H9 (cell line): Measurements from ENCODE around the gene UQCRC2. TPM values are rescaled to one million over a fixed set of nuclear protein-coding genes. Genes with fewer than 3 reads are reported as not detected.

Experiments used
- DNase-seq: peaks from one replicate; pipeline ENCODE4 v3.0.0-alpha.2; 2017
- H2AFZ ChIP-seq: one replicate; pipeline ENCODE4 v1.6.1; 2013; ENCODE audit warnings: mild to moderate bottlenecking, low read length, control low read depth, moderate library complexity
- H2AK5ac ChIP-seq: 2 replicates; pipeline ENCODE4 v1.6.1; 2013; ENCODE audit warnings: low read length, control low read depth, mixed read lengths; ENCODE audit not compliant: insufficient read length
- H2BK120ac ChIP-seq: one replicate; pipeline ENCODE4 v1.6.1; 2013; ENCODE audit warnings: low read depth, mild to moderate bottlenecking, low read length, control low read depth, inconsistent platforms; ENCODE audit not compliant: poor library complexity, severe bottlenecking
- H2BK12ac ChIP-seq: 2 replicates; pipeline ENCODE4 v1.6.1; 2013; ENCODE audit warnings: low read length, control low read depth, mixed read lengths, low read depth; ENCODE audit not compliant: insufficient read length
- H2BK15ac ChIP-seq: 2 replicates; pipeline ENCODE4 v1.6.1; 2013; ENCODE audit warnings: low read depth, low read length, control low read depth
- H2BK20ac ChIP-seq: one replicate; pipeline ENCODE4 v1.6.1; 2013; ENCODE audit warnings: low read depth, mild to moderate bottlenecking, low read length, control low read depth, inconsistent platforms; ENCODE audit not compliant: poor library complexity, severe bottlenecking
- H2BK5ac ChIP-seq: 2 replicates; pipeline ENCODE4 v1.6.1; 2013; ENCODE audit warnings: low read length, control low read depth, mixed read lengths; ENCODE audit not compliant: insufficient read length
- H3K14ac ChIP-seq: 2 replicates; pipeline ENCODE4 v1.6.1; 2013; ENCODE audit warnings: low read length, control low read depth; ENCODE audit not compliant: insufficient read depth
- H3K18ac ChIP-seq: 2 replicates; pipeline ENCODE4 v1.6.1; 2013; ENCODE audit warnings: low read depth, mild to moderate bottlenecking, mixed read lengths, low read length, control low read depth; ENCODE audit not compliant: insufficient read length
- H3K23ac ChIP-seq: 2 replicates; pipeline ENCODE4 v1.6.1; 2013; ENCODE audit warnings: low read length, control low read depth, mixed read lengths, low read depth; ENCODE audit not compliant: insufficient read length
- H3K23me2 ChIP-seq: 2 replicates; pipeline ENCODE4 v1.6.1; 2013; ENCODE audit warnings: low read depth, mild to moderate bottlenecking, mixed read lengths, low read length, control low read depth; ENCODE audit not compliant: insufficient read length, poor library complexity, severe bottlenecking
- H3K27ac ChIP-seq: 2 replicates; pipeline ENCODE4 v1.5.1; 2013; ENCODE audit warnings: low read length, control low read depth, mixed read lengths, low read depth; ENCODE audit not compliant: insufficient read length
- H3K27me3 ChIP-seq: 2 replicates; pipeline ENCODE4 v1.6.1; 2013; ENCODE audit warnings: low read length, control low read depth, inconsistent platforms; ENCODE audit not compliant: insufficient read depth
- H3K4ac ChIP-seq: 2 replicates; pipeline ENCODE4 v1.6.1; 2013; ENCODE audit warnings: low read depth, mild to moderate bottlenecking, control low read depth, inconsistent platforms, low read length, moderate library complexity
- H3K4me1 ChIP-seq: 2 replicates; pipeline ENCODE4 v1.6.1; 2013; ENCODE audit warnings: low read length, control low read depth, inconsistent platforms; ENCODE audit not compliant: insufficient read depth
- H3K4me2 ChIP-seq: 2 replicates; pipeline ENCODE4 v1.6.1; 2013; ENCODE audit warnings: low read length, control low read depth, mixed read lengths; ENCODE audit not compliant: insufficient read length, insufficient read depth
- H3K56ac ChIP-seq: 2 replicates; pipeline ENCODE4 v1.6.1; 2013; ENCODE audit warnings: low read depth, mild to moderate bottlenecking, mixed read lengths, low read length, control low read depth; ENCODE audit not compliant: insufficient read length
- H3K79me1 ChIP-seq: 2 replicates; pipeline ENCODE4 v1.6.1; 2013; ENCODE audit warnings: low read depth, mild to moderate bottlenecking, moderate library complexity, low read length, control low read depth, inconsistent platforms; ENCODE audit not compliant: insufficient read depth, poor library complexity, severe bottlenecking
- H3K79me2 ChIP-seq: 2 replicates; pipeline ENCODE4 v1.6.1; 2013; ENCODE audit warnings: low read length, control low read depth, inconsistent platforms; ENCODE audit not compliant: insufficient read depth
- H3K9ac ChIP-seq: 2 replicates; pipeline ENCODE4 v1.6.1; 2013; ENCODE audit warnings: low read length, control low read depth, mixed read lengths; ENCODE audit not compliant: insufficient read length; ENCODE audit errors: extremely low read depth
- H3K9me3 ChIP-seq: one replicate; pipeline ENCODE4 v1.6.1; 2013; ENCODE audit warnings: low read depth, low read length, inconsistent platforms; ENCODE audit not compliant: control insufficient read depth
- H3T11ph ChIP-seq: one replicate; pipeline ENCODE4 v1.6.1; 2013; ENCODE audit warnings: mild to moderate bottlenecking, low read length, control low read depth, inconsistent platforms
- H4K20me1 ChIP-seq: one replicate; pipeline ENCODE4 v1.6.1; 2013; ENCODE audit not compliant: control insufficient read depth, insufficient read length, insufficient read depth
- H4K5ac ChIP-seq: 2 replicates; pipeline ENCODE4 v1.6.1; 2013; ENCODE audit warnings: low read depth, mild to moderate bottlenecking, mixed read lengths, low read length, control low read depth; ENCODE audit not compliant: insufficient read length
- H4K8ac ChIP-seq: replicated peaks from 2 replicates; pipeline ENCODE4 v1.6.1; 2013; ENCODE audit warnings: low read length, control low read depth, mixed read lengths, low read depth; ENCODE audit not compliant: insufficient read length
- H4K91ac ChIP-seq: 2 replicates; pipeline ENCODE4 v1.6.1; 2013; ENCODE audit warnings: low read depth, mild to moderate bottlenecking, moderate library complexity, mixed read lengths, low read length, control low read depth; ENCODE audit not compliant: insufficient read length
- H3K27ac Mint-ChIP-seq, 3 experiments: 2 replicates in 2 of 3; 3 replicates in 1 of 3; pipeline ENCODE4 v1.8.0; 2020 to 2021; ENCODE audit warnings: mixed read lengths in 3 of 3, mild to moderate bottlenecking in 1 of 3, moderate library complexity in 1 of 3
- H3K27me3 Mint-ChIP-seq: 2 replicates; pipeline ENCODE4 v1.8.0; 2021; ENCODE audit warnings: low read depth, mild to moderate bottlenecking, moderate library complexity, mixed read lengths
- H3K36me3 Mint-ChIP-seq, 3 experiments: 2 replicates in 2 of 3; 3 replicates in 1 of 3; pipeline ENCODE4 v1.8.0; 2020 to 2021; ENCODE audit warnings: low read depth in 3 of 3, mixed read lengths in 3 of 3; ENCODE audit not compliant: insufficient read depth in 1 of 3
- H3K4me1 Mint-ChIP-seq, 2 experiments: 2 replicates each; pipeline ENCODE4 v1.8.0; 2020; ENCODE audit warnings: mixed read lengths in 2 of 2
- H3K4me3 Mint-ChIP-seq, 2 experiments: 2 replicates in 1 of 2; 3 replicates in 1 of 2; pipeline ENCODE4 v1.8.0; 2020 to 2021; ENCODE audit warnings: mild to moderate bottlenecking in 2 of 2, mixed read lengths in 2 of 2, moderate library complexity in 1 of 2
- H3K9me3 Mint-ChIP-seq, 2 experiments: 2 replicates in 1 of 2; 3 replicates in 1 of 2; pipeline ENCODE4 v1.8.0; 2020; ENCODE audit warnings: mild to moderate bottlenecking in 2 of 2, mixed read lengths in 2 of 2, moderate library complexity in 1 of 2
- WGBS: extraction: QIAGEN DNeasy Blood & Tissue Kit; methylation state at CpG from one replicate; pipeline ENCODE4 v1.1.7; 2013; ENCODE audit warnings: missing lambda C conversion rate, low lambda C conversion rate, mixed read lengths; ENCODE audit not compliant: insufficient read length; ENCODE audit errors: extremely low coverage; 5-methylcytosine and 5-hydroxymethylcytosine counted together
- total RNA-seq: library from RNA; stranded (reverse); gene quantifications from 2 replicates; pipeline ENCODE4 v1.2.1, GENCODE V29; 2021
- TF ChIP-seq, protein P1 (sequence below): fragments of 200-600 bp; sonication (generic); conservative IDR thresholded peaks from 3 replicates; pipeline ENCODE4 v1.8.0; 2021; ENCODE audit warnings: antibody characterized with exemption, mild to moderate bottlenecking

The UQCRC2 gene
- total RNA-seq, 1 experiment from 2014 or later = 228 TPM

DNA sequence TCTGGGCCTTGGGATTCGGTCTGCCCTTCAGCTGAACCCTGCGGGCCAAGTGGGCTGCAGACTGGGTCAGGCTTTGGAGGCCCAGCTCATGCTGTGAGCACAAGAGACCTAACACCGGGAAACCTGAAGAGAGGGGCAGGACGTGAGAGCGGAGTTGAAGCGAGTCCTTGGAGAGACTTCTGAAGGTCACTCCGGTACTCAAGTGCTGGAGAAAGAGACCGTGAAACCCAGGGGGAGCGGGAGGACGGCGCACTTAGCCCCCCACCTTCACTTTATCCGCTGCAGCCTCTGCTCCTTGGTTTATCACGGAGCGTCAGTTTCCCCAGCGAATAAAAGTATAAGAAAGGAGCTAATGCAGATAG is 361 bp downstream of the UQCRC2 start:
- no peaks in the 10 kb centered on the region for H3K27me3 ChIP-seq
- DNase-seq = no peak

More for the DNA sequence above, 361 bp downstream of the UQCRC2 start:
- no peaks in the 10 kb centered on the region for H4K20me1 ChIP-seq
- peak overlapping the region; percentile 71 for H3K14ac ChIP-seq
- H3K4ac ChIP-seq = no peak overlapping the region
- no peak overlapping the region for H2BK12ac ChIP-seq
- H3K9ac ChIP-seq = peak overlapping the region; percentile 94
- no peak overlapping the region for H4K5ac ChIP-seq
- peak overlapping the region; percentile 100 for H3K27ac Mint-ChIP-seq
- H3K4me1 Mint-ChIP-seq = peaks cover 11 to 15% of the 10 kb centered on the region in 2 experiments
- WGBS = no CpG with 5 or more reads among the region's 15 CpGs
- no peaks in the 10 kb centered on the region for H3K27me3 Mint-ChIP-seq
- no peak overlapping the region for H3K23ac ChIP-seq
- peaks cover 7% of the 10 kb centered on the region for H3K23me2 ChIP-seq
- TF ChIP-seq, protein P1, sequence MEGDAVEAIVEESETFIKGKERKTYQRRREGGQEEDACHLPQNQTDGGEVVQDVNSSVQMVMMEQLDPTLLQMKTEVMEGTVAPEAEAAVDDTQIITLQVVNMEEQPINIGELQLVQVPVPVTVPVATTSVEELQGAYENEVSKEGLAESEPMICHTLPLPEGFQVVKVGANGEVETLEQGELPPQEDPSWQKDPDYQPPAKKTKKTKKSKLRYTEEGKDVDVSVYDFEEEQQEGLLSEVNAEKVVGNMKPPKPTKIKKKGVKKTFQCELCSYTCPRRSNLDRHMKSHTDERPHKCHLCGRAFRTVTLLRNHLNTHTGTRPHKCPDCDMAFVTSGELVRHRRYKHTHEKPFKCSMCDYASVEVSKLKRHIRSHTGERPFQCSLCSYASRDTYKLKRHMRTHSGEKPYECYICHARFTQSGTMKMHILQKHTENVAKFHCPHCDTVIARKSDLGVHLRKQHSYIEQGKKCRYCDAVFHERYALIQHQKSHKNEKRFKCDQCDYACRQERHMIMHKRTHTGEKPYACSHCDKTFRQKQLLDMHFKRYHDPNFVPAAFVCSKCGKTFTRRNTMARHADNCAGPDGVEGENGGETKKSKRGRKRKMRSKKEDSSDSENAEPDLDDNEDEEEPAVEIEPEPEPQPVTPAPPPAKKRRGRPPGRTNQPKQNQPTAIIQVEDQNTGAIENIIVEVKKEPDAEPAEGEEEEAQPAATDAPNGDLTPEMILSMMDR = no peak
- H3K4me3 Mint-ChIP-seq = peak overlapping the region; percentile 99 to 100
- H3K79me1 ChIP-seq = no peaks in the 10 kb centered on the region
- no peak overlapping the region for H2BK15ac ChIP-seq
- peak overlapping the region; percentile 67 for H3K27ac ChIP-seq
- H3K56ac ChIP-seq = no peak overlapping the region
- no peak overlapping the region for H2AK5ac ChIP-seq
- H3K9me3 Mint-ChIP-seq = no peaks in the 10 kb centered on the region; a peak in 1 of 5 replicates
- peaks cover 15% of the 10 kb centered on the region; the same call in 1 of the 2 replicates for H3K79me2 ChIP-seq
- H3K4me2 ChIP-seq = peak overlapping the region; percentile 97
- H3T11ph ChIP-seq = no peak overlapping the region
- H4K91ac ChIP-seq = no peak overlapping the region
- H3K36me3 Mint-ChIP-seq = peaks cover 10 to 33% (median 26%) of the 10 kb centered on the region in 3 experiments; a peak in 6 of 7 replicates
- H2BK120ac ChIP-seq = no peak overlapping the region
- no peak overlapping the region for H2BK5ac ChIP-seq
- H4K8ac ChIP-seq = no peak overlapping the region
- no peaks in the 10 kb centered on the region for H3K9me3 ChIP-seq
- no peaks in the 10 kb centered on the region for H3K4me1 ChIP-seq
- peak overlapping the region; percentile 40 for H3K18ac ChIP-seq
- no peak overlapping the region for H2BK20ac ChIP-seq
- no peak overlapping the region for H2AFZ ChIP-seq
